ENCODE data around the gene VWC2L. TPM values are rescaled to one million over a fixed set of nuclear protein-coding genes. Genes with fewer than 3 reads are reported as not detected.

Gene VWC2L
- polyA plus RNA-seq, 2 of the 4 experiments (the other 2 are of a cell fraction) = not detected

DNA sequence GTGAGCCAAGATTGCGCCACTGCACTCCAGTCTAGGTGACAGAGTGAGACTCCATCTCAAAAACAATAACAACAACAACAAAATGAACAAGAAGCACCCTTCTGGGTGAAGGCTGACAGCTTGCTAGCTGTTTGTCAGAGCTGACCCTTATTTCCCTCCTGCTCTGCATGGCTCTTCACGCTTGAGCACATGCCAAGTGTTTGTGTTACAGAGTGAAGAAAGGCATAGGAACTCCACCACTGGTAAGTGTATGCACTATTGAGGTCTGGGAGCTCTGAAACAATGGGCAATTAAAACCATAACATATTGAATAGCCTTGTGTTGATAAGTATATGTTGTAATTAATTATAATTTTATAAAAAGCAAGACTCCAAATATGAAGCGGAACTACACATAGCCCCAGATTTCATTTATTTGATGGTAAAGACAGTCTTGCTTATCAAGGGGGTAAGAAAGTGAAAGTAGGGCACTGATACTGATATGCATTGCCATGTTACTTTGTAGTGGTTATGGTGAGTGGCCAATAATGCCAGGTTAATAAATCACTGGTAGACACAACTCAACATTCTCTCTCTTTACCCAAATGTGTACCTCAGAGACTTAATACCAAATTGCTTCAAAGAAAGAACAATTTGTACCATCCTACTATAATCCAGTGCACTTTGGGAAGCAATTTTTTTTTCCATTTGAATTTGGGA, 163.4 kb downstream of the VWC2L start:
- CTCF ChIA-PET = no interaction called here
- DNase-seq (ENCODE audit: low read depth in 1 of 2, low spot score in 1 of 2) (no peak), FAIRE-seq (no peak)

GRCh38 chr2:214575030-214575429, 164.2 kb downstream of the VWC2L start:
- no peak for FAIRE-seq

More for the DNA sequence above, 163.4 kb downstream of the VWC2L start:
- 79% methylated on average over 3 of the region's 3 CpGs for WGBS (ENCODE audit: missing lambda C conversion rate)
- Histone ChIP-seq H3K4me3 (no peak overlapping the region), H3K9me3 (no peaks in the 10 kb centered on the region), H3K4me2 (no peak overlapping the region), H3K27ac (no peak overlapping the region), H3K4me1 (no peaks in the 10 kb centered on the region)
- ATAC-seq = no peak
- TF ChIP-seq PHF8 (IDR thresholded peaks at IDR 0.05; ENCODE audit: borderline replicate concordance, low read depth) = no peak
- no peak for TF ChIP-seq KDM1A (IDR thresholded peaks at IDR 0.05; ENCODE audit: low read depth)
- TF ChIP-seq RAD21 (conservative IDR thresholded peaks at IDR 0.05 in 1 of 2, IDR thresholded peaks at IDR 0.05 in 1 of 2) = no peak
- TF ChIP-seq EHMT2 (IDR thresholded peaks at IDR 0.05; ENCODE audit: low read depth) = no peak
- TF ChIP-seq ZNF302 (CRISPR knock-in tag; IDR thresholded peaks at IDR 0.05) = no peak
- POLR2A ChIA-PET = no interaction called here

GRCh38 chr2:214575465-214575864, 164.6 kb downstream of the VWC2L start:
- FAIRE-seq (no peak), ATAC-seq (no peak), DNase-seq (ENCODE audit: low read depth in 1 of 2, low spot score in 1 of 2) (no peak)
- WGBS (ENCODE audit: missing lambda C conversion rate) = 49% methylated on average over 7 of the region's 7 CpGs
- no peaks in the 10 kb centered on the region for H3K9me3 ChIP-seq
- H3K4me1 ChIP-seq = no peaks in the 10 kb centered on the region
- POLR2A ChIA-PET = no interaction called here
- no peak overlapping the region for H3K4me2 ChIP-seq
- no peak overlapping the region for H3K27ac ChIP-seq
- TF ChIP-seq SMC3 (IDR thresholded peaks at IDR 0.05) = no peak
- no peak for TF ChIP-seq KDM1A (IDR thresholded peaks at IDR 0.05; ENCODE audit: low read depth)
- TF ChIP-seq RFX5 (IDR thresholded peaks at IDR 0.05) = no peak
- TF ChIP-seq NFE2L2 (conservative IDR thresholded peaks at IDR 0.05; ENCODE audit: low read length) = no peak
- no peak for TF ChIP-seq HOXA7 (CRISPR knock-in tag; IDR thresholded peaks at IDR 0.05)
- no peak for TF ChIP-seq CTCF (IDR thresholded peaks at IDR 0.05)
- no peak for TF ChIP-seq HMGXB4 (CRISPR knock-in tag; IDR thresholded peaks at IDR 0.05; ENCODE audit: borderline replicate concordance)
- no peak overlapping the region for H3K4me3 ChIP-seq
- CTCF ChIA-PET = interaction anchor here (0.7 kb wide), 1 partner anchor 756 kb away, joined by 4 read pairs; no protein-coding TSS in a partner anchor

More at GRCh38 chr2:214575030-214575429, 164.2 kb downstream of the VWC2L start:
- ATAC-seq = no peak
- no peaks in the 10 kb centered on the region for H3K4me1 ChIP-seq
- no peaks in the 10 kb centered on the region for H3K9me3 ChIP-seq
- WGBS (ENCODE audit: missing lambda C conversion rate) = 55% methylated on average over 6 of the region's 6 CpGs
- no peak overlapping the region for H3K27ac ChIP-seq
- no peak overlapping the region for H3K4me2 ChIP-seq
- H3K4me3 ChIP-seq = no peak overlapping the region
- TF ChIP-seq, protein P1, sequence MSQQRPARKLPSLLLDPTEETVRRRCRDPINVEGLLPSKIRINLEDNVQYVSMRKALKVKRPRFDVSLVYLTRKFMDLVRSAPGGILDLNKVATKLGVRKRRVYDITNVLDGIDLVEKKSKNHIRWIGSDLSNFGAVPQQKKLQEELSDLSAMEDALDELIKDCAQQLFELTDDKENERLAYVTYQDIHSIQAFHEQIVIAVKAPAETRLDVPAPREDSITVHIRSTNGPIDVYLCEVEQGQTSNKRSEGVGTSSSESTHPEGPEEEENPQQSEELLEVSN (IDR thresholded peaks at IDR 0.05; ENCODE audit: borderline replicate concordance, low read depth) = no peak
- TF ChIP-seq POLR2A (IDR thresholded peaks at IDR 0.05; ENCODE audit: low read length) (no peak), HOXA7 (CRISPR knock-in tag; IDR thresholded peaks at IDR 0.05) (no peak), PHF8 (IDR thresholded peaks at IDR 0.05; ENCODE audit: borderline replicate concordance, low read depth) (no peak), EP300 (IDR thresholded peaks at IDR 0.05) (no peak), RCOR1 (IDR thresholded peaks at IDR 0.05; ENCODE audit: low read depth, low read length) (no peak), RNF2 (IDR thresholded peaks at IDR 0.05; ENCODE audit: borderline replicate concordance, low read depth) (no peak), KDM1A (IDR thresholded peaks at IDR 0.05; ENCODE audit: low read depth) (no peak), KDM5A (IDR thresholded peaks at IDR 0.05) (no peak), FOSB (CRISPR knock-in tag; IDR thresholded peaks at IDR 0.05) (no peak), ZNF302 (CRISPR knock-in tag; IDR thresholded peaks at IDR 0.05) (no peak)
- POLR2A ChIA-PET = no interaction called here
- DNase-seq (ENCODE audit: low read depth in 1 of 2, low spot score in 1 of 2) = no peak
- CTCF ChIA-PET = interaction anchor here (0.7 kb wide), 1 partner anchor 756 kb away, joined by 4 read pairs; no protein-coding TSS in a partner anchor
